COLO829 (cell line): ENCODE measurements around the gene ZDHHC7.

Experiments used
- DNase-seq: peaks from one replicate; pipeline ENCODE4 v3.0.0; 2012; ENCODE audit warnings: low spot score

The ZDHHC7 gene

DNA sequence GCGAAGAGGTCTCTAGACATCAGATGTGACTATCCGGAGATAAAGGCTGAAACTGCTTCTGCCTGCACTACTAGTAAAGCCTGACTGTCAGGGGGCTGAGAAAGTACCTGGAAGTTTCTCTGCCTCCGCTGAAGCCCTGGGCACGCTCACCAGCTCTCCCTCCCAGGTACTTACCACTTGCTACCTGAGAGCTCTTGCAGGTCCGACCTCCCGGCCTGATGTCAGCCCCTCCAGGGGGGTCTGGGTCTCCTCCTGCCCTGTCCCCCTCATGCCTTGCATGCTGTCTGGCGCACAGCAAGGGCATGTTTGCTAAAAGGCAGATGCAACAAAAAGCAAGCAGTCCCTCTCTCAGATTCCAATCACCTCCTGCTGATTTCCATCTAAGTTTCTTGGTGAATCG, 17.4 kb downstream of the ZDHHC7 start:
- no peak for DNase-seq

DNA sequence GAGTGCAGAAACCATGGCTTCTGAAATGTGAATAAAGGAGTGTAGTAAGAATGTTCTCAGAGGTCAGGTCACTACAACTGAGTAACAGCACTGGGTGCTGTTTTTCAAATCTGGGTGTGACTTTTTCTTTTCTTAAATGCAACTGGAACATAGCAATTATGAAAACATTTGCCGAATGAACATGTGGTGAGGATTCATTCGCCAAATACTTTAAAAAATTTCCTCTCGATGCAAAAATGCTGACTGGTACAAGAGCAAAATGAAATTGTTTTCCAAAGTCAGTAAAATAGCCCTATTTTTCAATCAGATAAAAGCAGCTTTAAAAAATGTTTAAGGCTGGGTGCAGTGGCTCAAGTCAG, 18.6 kb downstream of the ZDHHC7 start:
- DNase-seq, result no peak

DNA sequence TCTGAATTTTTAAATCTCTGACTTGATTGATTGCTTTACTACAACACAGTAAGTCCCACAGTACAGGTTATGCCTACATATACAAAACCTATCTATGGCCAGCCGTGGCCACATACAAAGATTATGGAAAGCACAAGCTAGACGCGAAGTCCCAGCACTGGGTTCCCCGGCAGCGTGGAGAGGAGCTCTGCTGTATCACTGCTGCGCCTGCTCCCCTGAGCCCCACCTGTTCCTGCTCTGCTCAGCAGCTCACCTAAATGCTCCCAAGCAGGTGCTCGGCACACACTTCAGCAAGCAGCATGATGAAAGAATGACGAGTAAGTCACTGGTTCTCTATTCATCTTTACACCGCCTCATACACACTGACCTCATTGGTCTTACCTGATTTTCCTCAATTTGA, 20.6 kb downstream of the ZDHHC7 start:
- DNase-seq, result no peak

DNA sequence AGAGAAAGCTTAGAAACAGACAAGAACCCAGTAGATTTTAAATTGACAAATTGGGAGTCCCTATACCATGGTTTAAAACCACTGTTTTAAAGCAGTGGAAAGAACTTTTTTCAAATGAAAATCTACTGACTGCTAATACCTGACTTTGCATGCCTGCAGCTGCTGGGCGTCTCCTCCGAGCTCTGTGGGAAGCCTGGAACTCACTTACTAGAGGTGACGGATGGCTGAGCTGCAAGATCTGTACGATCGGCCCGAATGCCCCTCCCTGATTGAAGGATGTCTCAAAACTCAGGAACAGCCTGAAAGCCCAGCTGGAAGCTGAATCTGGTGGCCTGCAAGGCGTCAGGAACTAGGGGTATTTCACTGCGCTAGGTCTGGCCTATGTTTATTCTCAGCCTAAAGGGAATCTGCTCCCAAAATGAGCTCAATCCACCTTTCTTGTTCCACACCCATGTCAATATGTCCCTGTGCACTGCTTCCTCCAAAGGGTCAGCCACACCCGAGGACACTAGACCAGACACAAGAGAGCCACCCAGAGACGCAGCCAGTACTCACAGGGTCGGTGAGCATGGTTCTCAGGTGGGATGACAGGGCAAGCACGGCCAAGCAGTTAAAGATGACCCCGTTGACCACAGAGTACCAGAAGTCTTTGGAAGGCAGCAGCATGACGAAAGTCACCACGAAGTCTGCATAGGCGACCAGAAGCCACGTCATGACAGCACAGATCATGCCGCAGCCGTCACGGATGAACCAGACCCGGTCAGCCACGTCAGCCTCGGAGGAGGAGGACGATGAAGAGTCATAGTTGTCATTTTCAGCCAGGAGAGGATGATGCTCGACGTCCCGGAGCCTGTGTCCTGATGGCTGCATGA, 21.4 kb downstream of the ZDHHC7 start:
- no peak for DNase-seq

DNA sequence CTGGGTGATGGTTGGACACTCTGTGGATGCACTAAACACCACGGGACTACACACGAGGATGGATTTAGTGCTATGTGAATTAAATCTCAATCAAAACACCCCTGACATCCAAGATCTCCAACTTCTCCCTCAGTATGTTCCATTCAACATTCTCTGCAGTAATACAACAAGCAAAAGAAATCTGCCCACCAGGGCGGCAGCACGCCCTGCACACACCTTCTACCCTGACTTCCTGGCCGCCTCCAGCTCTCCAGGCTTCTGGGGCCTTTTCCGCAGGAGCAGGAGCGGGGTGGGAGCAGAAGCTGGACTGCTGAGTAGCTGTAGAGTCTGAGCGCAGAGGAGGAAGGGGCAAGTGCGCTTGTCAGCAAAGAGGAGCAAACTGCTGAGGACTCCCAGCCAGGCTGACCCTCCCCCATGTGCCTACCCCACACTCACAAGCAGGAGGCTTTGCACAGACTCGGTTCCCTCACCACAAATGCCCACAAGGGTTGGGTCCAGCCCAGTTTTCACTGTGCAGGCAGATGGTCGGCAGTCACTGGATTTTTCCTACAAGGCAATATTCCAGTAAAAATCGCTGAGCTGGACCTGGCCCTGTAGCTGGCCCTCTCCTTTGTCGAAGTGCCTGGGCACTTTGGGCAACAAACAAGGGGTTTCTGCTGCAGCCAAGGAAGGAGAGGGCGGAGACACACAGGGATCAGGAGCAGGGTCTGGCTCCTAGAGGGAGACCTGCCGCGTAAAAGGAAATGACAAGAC, 22.8 kb downstream of the ZDHHC7 start:
- DNase-seq, result no peak

DNA sequence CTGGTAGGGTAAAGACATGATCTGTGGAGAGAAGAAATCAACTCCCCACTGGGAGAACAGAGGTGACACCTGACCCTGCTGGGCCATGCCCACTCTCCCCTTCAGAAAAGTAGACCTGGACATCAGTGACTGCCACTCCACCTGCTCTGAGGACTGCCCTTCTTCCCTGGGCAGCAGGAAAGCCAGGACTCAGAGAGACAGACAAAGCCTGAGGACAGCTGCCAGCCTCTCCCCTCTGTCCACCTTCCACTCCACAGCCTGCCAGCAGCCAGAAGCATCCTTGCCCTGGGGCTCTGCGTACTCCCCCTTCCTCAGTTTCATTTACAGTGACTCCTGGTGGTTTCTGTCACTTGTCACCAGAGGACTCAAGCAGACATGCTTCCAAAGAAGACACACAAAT, 24.5 kb downstream of the ZDHHC7 start:
- DNase-seq, result no peak

DNA sequence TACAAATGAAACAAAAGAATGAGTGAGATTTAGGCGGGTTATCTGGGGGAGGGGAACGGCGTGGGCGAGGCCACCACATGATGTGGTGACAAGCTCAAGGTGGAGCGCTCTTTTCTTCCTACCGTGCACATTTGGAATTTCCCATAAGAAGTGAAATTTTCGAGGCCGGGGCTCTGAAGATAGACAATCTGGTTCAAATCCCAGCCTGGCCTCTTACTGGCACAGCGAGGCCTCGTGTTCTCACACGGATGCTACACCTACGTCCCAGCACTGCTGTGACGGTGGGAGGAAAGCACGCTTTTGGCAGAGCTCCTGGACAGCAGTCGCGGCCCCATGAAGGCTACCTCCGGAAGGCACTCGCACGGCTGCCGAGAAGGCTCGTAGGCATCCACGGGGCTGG, 25.2 kb downstream of the ZDHHC7 start:
- no peak for DNase-seq

DNA sequence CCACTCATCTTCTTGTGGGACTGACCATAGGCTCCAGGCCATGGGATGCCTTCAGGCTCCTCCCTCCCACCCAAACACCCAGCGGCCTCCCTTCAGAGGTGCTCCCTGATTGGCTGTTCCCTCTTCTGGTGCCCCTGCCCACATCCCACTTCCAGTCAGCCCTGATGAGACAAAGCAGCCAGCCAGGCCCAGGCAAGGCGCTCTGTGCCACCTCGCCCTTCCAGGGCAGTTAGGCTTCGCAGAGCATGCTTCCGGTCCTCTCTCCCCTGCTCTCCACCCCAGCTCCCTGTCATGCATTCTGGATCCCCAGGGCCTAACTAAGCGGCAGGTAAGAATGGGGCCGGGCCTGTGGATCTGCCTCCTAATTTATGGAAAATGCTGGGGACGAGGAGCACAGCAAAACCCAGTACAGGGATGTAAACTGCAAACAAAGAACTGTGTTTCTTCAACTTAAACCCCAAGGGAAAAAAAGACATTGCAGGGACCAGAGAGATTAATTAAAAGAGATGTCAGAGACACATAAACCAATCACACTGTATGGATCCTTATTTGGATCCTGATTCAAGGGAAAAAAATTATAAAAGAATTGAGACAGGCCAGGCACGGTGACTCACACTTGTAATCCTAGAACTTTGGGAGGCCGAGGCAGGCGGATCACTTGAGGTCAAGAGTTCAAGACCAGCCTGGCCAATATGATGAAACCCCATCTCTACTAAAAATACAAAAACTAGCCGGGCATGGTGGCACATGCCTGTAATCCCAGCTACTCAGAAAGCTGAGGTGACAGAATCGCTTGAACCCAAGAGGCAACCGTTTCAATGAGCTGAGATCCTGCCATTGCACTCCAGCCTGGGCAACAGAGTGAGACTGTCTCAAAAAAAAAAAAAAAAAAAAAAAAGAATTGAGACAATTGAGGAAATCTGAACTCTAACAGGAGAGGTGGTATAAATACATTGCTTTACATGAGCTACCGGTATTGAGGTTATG, 26.0 kb downstream of the ZDHHC7 start:
- DNase-seq, result peak; percentile 29

DNA sequence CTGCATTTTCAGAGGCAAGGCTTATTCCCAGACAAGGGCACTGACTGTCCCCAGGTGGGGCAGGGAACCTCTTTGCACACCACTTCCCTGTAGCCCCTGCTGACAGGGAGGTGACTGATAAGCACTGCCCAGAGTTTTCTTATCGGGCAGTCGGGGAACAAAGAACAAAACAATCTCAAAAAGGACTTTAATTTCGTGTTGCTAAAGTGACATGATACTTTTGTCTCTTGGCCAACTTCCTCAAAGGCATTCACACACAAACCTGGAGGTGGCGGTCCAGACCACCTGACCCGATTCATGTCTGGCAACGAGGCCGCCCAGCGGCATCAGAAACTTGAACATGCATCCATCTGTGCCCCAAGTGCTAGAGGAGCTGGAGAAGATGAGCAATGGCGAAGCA, 28.9 kb downstream of the ZDHHC7 start:
- DNase-seq, result no peak

DNA sequence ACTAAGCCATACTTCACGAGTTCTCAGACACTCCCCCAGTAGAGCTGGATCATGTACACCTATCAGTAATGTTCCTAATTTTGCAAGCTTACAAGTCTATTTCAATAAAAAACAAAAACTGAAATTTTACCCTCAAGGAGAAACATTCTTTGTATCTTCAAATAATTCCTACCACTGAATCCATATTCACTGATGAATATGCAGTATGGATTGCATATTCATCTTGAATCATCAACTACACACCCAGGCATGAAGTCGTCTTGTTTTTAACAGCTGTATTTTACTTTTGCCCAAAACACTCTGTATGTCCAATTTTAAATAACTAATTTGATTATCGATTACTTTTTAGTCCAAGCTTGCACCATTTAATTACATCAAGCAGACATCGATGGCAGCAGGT, 31.8 kb downstream of the ZDHHC7 start:
- DNase-seq, result no peak

DNA sequence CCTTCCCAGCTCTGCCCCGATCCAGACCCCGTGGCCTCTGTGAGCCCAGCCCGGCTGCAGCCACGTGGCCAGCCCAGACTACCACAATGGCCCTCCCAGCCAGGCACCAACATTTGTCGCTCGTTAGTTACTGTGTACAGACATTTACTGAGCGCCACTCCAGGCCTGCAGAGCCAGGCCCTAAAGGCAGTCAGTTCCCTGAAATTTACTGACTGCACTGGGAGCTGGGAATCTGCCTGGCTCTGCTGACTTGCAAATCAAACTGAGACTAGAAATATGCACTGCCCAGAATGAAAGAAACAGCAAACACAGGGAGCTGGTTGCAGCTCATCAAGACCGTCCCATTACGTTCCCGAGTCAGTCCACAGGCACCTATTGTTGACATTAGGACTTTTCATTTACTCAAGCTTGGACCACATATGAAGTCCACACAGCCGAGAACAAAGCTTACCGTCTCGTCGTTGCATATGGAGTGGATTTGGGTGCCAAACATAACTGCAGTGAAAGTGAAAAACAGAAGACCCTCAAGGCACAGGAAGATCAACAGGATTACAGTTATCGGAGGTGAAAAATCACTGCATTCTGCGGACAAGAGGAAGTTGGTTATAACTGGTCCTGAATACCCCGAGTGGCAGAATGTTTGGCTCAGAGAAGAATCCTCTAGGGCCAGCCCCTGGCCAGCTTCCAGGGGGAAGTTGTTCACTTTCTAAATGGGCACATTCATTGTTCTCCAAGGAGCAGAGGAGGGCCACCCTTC, 34.5 kb downstream of the ZDHHC7 start:
- DNase-seq, result peak; percentile 73

DNA sequence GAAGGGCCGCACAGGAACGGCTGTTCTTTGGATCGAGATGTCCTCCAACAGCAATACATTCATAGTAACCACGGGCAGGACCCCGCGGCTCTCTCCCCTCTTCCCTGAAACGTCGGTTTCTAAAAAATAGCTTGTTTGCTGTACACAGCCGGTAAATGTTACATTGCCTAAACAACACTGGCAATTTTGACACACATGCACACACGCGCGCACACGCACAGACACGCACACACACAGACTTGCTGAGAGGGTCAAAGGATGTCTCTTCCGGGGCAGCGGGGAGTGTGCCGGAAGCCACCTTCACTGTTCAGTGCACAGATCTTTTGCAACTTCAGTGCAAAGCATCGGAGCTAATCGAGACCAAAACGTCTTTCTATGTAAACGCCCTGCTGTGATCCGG, 35.8 kb downstream of the ZDHHC7 start:
- DNase-seq, result no peak

DNA sequence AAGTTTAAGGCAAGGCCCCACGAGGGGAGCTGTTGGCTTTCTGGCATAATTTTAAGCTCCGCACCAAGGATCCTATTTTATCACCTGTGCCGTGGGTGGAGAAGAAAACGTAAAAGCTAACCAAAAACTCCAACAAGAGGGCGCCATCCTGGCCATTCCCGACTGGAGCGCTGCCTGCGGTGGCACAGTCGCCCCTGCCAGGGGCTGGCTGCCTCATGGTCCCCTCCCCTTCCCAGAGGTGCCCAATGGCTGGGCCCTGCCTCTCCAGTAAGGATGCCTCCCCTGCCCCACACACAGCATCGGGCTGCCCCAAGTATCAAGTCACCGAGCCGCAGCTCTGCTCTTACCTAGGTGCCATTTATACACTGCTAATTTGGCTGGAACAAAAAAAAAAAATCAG, 36.3 kb downstream of the ZDHHC7 start:
- no peak for DNase-seq

DNA sequence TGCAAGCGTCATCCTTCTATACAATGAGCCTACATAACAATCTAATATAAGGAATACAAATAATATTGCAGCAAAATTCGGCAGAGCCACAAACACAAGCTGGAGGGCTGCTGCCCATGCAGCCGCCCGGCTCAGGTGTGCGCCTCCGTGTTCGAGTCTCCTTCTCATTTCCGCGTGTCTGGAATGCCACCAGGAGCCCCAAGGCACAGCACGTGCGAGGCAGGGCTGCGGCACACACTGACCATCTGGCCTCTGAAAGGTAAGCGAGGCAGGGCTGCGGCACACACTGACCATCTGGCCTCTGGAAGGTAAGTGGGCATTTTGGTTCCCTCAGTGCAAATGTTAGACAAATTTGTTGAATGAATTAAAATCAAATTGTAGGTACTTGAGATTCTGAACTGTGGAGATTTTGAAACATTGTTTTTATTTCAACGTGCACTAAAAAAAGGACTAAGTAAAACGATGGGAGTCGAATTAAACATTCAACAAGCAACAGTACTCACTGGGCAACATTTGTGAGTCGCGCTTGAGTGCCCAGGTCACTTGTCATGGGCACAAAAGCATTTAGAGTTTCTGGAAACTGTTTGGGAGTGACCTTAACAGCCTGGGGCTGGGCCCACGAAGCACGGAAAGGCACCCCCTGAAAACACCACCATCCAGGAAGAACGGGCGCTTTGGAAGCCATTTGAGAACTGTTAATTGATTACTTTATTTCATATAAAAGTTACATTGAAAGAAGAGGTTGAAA, 37.4 kb downstream of the ZDHHC7 start:
- DNase-seq, result no peak

DNA sequence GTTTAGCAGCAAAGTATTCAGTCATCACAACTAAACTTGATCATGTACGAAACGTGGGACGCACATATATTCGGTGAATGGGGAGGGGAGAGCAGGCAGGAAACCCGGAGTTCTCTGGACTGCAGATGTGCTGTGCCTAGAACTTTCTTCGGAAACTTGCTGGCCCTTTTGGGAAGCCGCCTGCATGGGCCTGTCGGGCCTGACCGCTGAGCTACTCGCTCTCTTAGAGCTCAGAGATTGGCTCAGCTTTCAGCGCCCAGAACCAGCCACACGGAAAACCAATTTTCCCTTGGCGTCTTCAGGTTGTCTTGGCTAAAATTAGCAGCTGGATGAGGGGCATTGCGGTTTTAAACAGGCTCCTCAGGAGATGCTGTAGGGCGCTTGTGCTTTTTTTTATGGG, 38.1 kb downstream of the ZDHHC7 start:
- DNase-seq, result no peak

DNA sequence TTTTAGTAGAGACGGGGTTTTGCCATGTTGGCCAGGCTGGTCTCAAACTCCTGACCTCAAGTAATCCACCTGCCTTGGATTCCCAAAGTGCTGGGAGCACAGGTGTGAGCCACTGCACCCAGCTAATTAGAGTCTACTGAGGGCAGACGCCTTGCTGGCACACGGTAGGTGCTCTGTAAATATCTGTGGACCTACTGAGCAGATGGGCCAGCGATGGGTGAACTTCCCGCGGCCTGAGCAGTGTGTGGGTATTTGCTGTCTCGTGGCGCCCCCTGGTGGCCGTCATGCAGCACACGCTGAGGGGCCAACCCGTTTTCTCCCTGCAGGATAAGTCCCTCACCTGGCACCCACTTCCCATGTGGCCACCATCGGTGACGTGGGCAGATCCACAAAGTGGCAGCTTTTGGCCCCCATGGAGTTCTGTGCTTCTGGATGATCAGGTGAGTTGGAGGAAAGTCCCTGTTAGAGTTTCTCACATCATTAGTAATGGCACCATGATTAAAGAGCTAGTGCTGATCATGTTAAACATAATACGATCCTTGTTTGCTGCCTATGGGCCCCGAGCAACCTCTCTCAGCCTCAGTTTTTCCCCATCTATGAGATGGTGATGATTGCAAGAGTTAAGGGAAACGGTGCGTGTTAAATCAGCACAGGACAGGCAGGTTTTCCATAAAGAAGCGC, 40.7 kb downstream of the ZDHHC7 start:
- no peak for DNase-seq

DNA sequence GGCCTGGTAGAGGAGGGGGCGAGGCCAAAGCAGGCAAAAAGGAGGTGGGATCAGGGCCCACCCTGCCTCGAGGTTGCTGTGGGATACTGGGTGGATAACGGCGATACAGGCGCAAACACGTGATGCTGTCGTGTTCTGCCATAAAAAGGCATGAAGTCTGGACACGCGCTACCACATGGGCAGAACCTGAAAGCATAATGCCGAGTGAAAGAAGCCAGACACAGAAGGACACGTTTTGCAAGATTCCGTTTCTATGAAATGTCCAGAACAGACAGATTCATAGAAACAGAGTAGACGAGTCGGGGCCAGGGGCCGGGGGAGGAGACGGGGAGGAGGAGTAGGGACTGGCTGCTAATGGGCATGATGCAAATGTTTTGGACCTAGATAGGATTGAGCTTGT, 43.5 kb downstream of the ZDHHC7 start:
- DNase-seq, result no peak

DNA sequence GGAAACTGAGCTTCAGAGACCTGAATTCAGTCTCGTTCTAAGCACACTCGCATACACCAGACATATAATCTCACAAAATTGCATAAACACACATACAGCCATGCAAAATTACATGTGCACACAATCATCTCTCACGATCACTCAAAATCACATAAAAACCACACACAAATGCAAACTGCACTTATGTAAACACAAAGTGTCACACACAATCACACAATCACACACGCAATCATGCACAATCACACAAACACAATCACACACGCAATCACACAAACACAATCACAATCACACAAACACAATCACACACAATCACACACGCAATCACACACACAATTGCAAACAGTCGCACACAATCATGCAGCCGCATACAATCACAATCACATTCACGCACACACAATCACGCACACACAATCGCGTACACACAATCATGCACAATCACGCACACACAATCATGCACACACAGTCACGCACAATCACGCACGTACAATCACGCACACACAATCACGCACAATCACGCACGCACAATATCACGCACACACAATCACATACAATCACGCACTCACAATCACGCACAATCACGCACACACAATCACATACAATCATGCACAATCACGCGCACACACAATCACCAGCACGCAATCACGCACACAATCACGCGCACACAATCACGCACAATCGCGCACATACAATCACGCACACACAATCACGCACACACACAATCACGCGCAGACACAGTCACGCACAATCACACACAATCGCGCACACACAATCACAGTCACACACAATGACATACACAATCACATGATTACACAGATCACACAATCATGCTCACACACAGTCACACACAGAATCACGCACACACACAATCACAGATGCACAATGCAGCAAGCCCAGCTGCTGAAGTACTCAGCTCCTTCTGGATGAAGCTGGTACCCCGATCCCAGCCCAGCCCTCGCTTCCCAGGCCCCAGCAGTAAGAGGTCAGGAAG, 45.6 kb downstream of the ZDHHC7 start:
- DNase-seq, result no peak
